ENCODE data around the gene RPS21.

GRCh38 chr20:62419759-62420158 lies 32.9 kb downstream of the RPS21 start:
- TF ChIP-seq POLR2A (IDR thresholded peaks at IDR 0.05; ENCODE audit: low read depth, low read length) (no peak), TAF1 (IDR thresholded peaks at IDR 0.05; ENCODE audit: borderline replicate concordance, low read depth, low read length) (no peak), POLR2AphosphoS5 (IDR thresholded peaks at IDR 0.05; ENCODE audit: low read depth, low read length) (no peak)

All from GM12892 (cell line).